ENCODE data around the gene LNX2.

Gene LNX2

GRCh38 chr13:27654816-27655215, 34.5 kb upstream of the LNX2 start:
- peaks cover 47% of the 10 kb centered on the region for H3K79me2 ChIP-seq (ENCODE audit: low read length)
- TF ChIP-seq, protein P1, sequence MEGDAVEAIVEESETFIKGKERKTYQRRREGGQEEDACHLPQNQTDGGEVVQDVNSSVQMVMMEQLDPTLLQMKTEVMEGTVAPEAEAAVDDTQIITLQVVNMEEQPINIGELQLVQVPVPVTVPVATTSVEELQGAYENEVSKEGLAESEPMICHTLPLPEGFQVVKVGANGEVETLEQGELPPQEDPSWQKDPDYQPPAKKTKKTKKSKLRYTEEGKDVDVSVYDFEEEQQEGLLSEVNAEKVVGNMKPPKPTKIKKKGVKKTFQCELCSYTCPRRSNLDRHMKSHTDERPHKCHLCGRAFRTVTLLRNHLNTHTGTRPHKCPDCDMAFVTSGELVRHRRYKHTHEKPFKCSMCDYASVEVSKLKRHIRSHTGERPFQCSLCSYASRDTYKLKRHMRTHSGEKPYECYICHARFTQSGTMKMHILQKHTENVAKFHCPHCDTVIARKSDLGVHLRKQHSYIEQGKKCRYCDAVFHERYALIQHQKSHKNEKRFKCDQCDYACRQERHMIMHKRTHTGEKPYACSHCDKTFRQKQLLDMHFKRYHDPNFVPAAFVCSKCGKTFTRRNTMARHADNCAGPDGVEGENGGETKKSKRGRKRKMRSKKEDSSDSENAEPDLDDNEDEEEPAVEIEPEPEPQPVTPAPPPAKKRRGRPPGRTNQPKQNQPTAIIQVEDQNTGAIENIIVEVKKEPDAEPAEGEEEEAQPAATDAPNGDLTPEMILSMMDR (IDR thresholded peaks at IDR 0.05; ENCODE audit: low read depth, low read length), result no peak
- no peak for TF ChIP-seq EZH2phosphoT487 (IDR thresholded peaks at IDR 0.05; ENCODE audit: low read depth)
- no peak overlapping the region for H3K4me3 ChIP-seq (ENCODE audit: low read length)
- H3K36me3 ChIP-seq (replicated peaks; ENCODE audit: low read depth, low read length), result peaks cover 42% of the 10 kb centered on the region
- no peak overlapping the region for H2AFZ ChIP-seq (ENCODE audit: low read depth, low read length)
- H3K27ac ChIP-seq (ENCODE audit: low read length), result no peak overlapping the region
- no peaks in the 10 kb centered on the region for H4K20me1 ChIP-seq (ENCODE audit: insufficient read depth, low read length)
- H3K27me3 ChIP-seq (ENCODE audit: low read depth, low read length), result no peaks in the 10 kb centered on the region
- peaks cover 10% of the 10 kb centered on the region for H3K9me3 ChIP-seq (ENCODE audit: insufficient read depth, low read length)
- no peaks in the 10 kb centered on the region; the same call in 1 of the 2 replicates for H3K4me1 ChIP-seq (ENCODE audit: low read length)
- H3K4me2 ChIP-seq (ENCODE audit: low read length), result no peak overlapping the region
- H3K9ac ChIP-seq (ENCODE audit: low read length), result no peak overlapping the region

DNA sequence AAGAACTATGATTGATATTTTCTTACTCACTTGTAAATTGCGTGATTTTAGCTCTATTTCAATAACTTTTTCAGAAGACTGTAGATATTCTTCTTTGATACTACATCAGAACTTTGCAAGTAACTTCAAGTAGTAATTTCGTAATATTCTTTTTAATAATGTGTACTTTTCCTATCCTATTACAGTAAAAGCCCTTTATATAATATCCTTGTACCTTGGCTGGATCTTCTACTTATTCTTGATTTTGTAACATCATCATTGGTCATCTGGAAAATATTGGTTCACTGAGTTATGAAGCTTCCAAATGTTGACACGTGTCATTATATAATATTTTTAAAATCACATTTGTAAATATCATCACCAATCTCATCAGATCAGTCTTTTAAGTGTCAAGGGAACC, 33.7 kb upstream of the LNX2 start:
- no peaks in the 10 kb centered on the region for H4K20me1 ChIP-seq (ENCODE audit: insufficient read depth, low read length)
- H3K4me2 ChIP-seq (ENCODE audit: low read length), result no peak overlapping the region
- H3K79me2 ChIP-seq (ENCODE audit: low read length), result peaks cover 42% of the 10 kb centered on the region
- no peak overlapping the region for H2AFZ ChIP-seq (ENCODE audit: low read depth, low read length)
- TF ChIP-seq, protein P1 (IDR thresholded peaks at IDR 0.05; ENCODE audit: low read depth, low read length), result no peak
- no peak for TF ChIP-seq EZH2phosphoT487 (IDR thresholded peaks at IDR 0.05; ENCODE audit: low read depth)
- no peak overlapping the region for H3K4me3 ChIP-seq (ENCODE audit: low read length)
- H3K9me3 ChIP-seq (ENCODE audit: insufficient read depth, low read length), result peaks cover 15% of the 10 kb centered on the region
- H3K36me3 ChIP-seq (replicated peaks; ENCODE audit: low read depth, low read length), result peaks cover 45% of the 10 kb centered on the region
- H3K27ac ChIP-seq (ENCODE audit: low read length), result no peak overlapping the region
- H3K27me3 ChIP-seq (ENCODE audit: low read depth, low read length), result no peaks in the 10 kb centered on the region
- no peaks in the 10 kb centered on the region; the same call in 1 of the 2 replicates for H3K4me1 ChIP-seq (ENCODE audit: low read length)
- H3K9ac ChIP-seq (ENCODE audit: low read length), result no peak overlapping the region

GRCh38 chr13:27650312-27650711, 30.0 kb upstream of the LNX2 start:
- TF ChIP-seq, protein P1 (IDR thresholded peaks at IDR 0.05; ENCODE audit: low read depth, low read length), result no peak
- no peak for TF ChIP-seq EZH2phosphoT487 (IDR thresholded peaks at IDR 0.05; ENCODE audit: low read depth)
- H3K79me2 ChIP-seq (ENCODE audit: low read length), result peaks cover 39% of the 10 kb centered on the region
- no peak overlapping the region for H3K9ac ChIP-seq (ENCODE audit: low read length)
- H3K9me3 ChIP-seq (ENCODE audit: insufficient read depth, low read length), result peaks cover 23% of the 10 kb centered on the region
- no peak overlapping the region for H3K4me3 ChIP-seq (ENCODE audit: low read length)
- peaks cover 60% of the 10 kb centered on the region for H3K36me3 ChIP-seq (replicated peaks; ENCODE audit: low read depth, low read length)
- no peaks in the 10 kb centered on the region for H3K4me1 ChIP-seq (ENCODE audit: low read length)
- H3K27me3 ChIP-seq (ENCODE audit: low read depth, low read length), result no peaks in the 10 kb centered on the region
- no peaks in the 10 kb centered on the region for H4K20me1 ChIP-seq (ENCODE audit: insufficient read depth, low read length)
- no peak overlapping the region for H3K27ac ChIP-seq (ENCODE audit: low read length)
- H3K4me2 ChIP-seq (ENCODE audit: low read length), result no peak overlapping the region
- H2AFZ ChIP-seq (ENCODE audit: low read depth, low read length), result no peak overlapping the region

- Histone ChIP-seq H3K4me2 (ENCODE audit: low read length) (no peak overlapping the region), H3K9me3 (ENCODE audit: insufficient read depth, low read length) (peaks cover 10% of the 10 kb centered on the region; the same call in 1 of the 2 replicates), H2AFZ (ENCODE audit: low read depth, low read length) (no peak overlapping the region), H3K27ac (ENCODE audit: low read length) (no peak overlapping the region), H4K20me1 (ENCODE audit: insufficient read depth, low read length) (peaks cover 39% of the 10 kb centered on the region), H3K36me3 (replicated peaks; ENCODE audit: low read depth, low read length) (peaks cover 49% of the 10 kb centered on the region), H3K79me2 (ENCODE audit: low read length) (peaks cover 76% of the 10 kb centered on the region), H3K4me3 (ENCODE audit: low read length) (no peak overlapping the region), H3K9ac (ENCODE audit: low read length) (no peak overlapping the region), H3K4me1 (ENCODE audit: low read length) (peaks cover 10% of the 10 kb centered on the region; the same call in 1 of the 2 replicates), H3K27me3 (ENCODE audit: low read depth, low read length) (no peaks in the 10 kb centered on the region)
- TF ChIP-seq, protein P1 (IDR thresholded peaks at IDR 0.05; ENCODE audit: low read depth, low read length), result no peak
- no peak for TF ChIP-seq EZH2phosphoT487 (IDR thresholded peaks at IDR 0.05; ENCODE audit: low read depth)
Measured at GRCh38 chr13:27644302-27644701, 24.0 kb upstream of the LNX2 start.
